Smooth muscle cell (in vitro differentiated cells): ENCODE measurements around the gene FLG. TPM values are rescaled to one million over a fixed set of nuclear protein-coding genes. Genes with fewer than 3 reads are reported as not detected.

Experiments
- DNase-seq: peaks from one replicate; lab custom pipeline; 2025; ENCODE audit not compliant: unreplicated experiment; lab: John Stamatoyannopoulos, UW
- H2AFZ ChIP-seq: fragments of 200-600 bp; sonication (generic); 2 replicates; pipeline ENCODE4 v1.6.0; 2016; ENCODE audit warnings: antibody characterized with exemption, low read depth, mild to moderate bottlenecking
- H3F3A ChIP-seq: fragments of 200-600 bp; sonication (generic); 2 replicates; pipeline ENCODE4 v1.6.0; 2017; ENCODE audit warnings: antibody characterized with exemption, low read depth
- H3K27ac ChIP-seq: fragments of 200-600 bp; sonication (generic); 2 replicates; pipeline ENCODE4 v1.5.1; 2016; ENCODE audit warnings: low read depth, mild to moderate bottlenecking
- H3K27me3 ChIP-seq: fragments of 200-600 bp; sonication (generic); 2 replicates; pipeline ENCODE4 v1.6.1; 2016; ENCODE audit warnings: low read depth, mild to moderate bottlenecking
- H3K36me3 ChIP-seq: fragments of 200-600 bp; sonication (generic); 2 replicates; pipeline ENCODE4 v1.5.1; 2016; ENCODE audit warnings: low read depth
- H3K4me1 ChIP-seq: fragments of 200-600 bp; sonication (generic); 2 replicates; pipeline ENCODE4 v1.5.1; 2016; ENCODE audit warnings: low read depth
- H3K4me2 ChIP-seq: fragments of 200-600 bp; sonication (generic); 2 replicates; pipeline ENCODE4 v1.6.0; 2016; ENCODE audit warnings: mild to moderate bottlenecking
- H3K4me3 ChIP-seq: fragments of 200-600 bp; sonication (generic); 2 replicates; pipeline ENCODE4 v1.5.1; 2016; ENCODE audit warnings: mild to moderate bottlenecking
- H3K79me2 ChIP-seq: fragments of 200-600 bp; sonication (generic); 2 replicates; pipeline ENCODE4 v1.6.0; 2016; ENCODE audit warnings: low read depth, mild to moderate bottlenecking
- H3K9ac ChIP-seq: fragments of 200-600 bp; sonication (generic); 2 replicates; pipeline ENCODE4 v1.6.0; 2016; ENCODE audit warnings: low read depth
- H3K9me3 ChIP-seq: fragments of 200-600 bp; sonication (generic); replicated peaks from 2 replicates; pipeline ENCODE4 v1.5.1; 2016; ENCODE audit warnings: low read depth
- H4K20me1 ChIP-seq: fragments of 200-600 bp; sonication (generic); 2 replicates; pipeline ENCODE4 v1.6.0; 2016; ENCODE audit warnings: low read depth
- WGBS: methylation state at CpG from one replicate; pipeline ENCODE4 v1.1.7; 2016; ENCODE audit warnings: low lambda C conversion rate; 5-methylcytosine and 5-hydroxymethylcytosine counted together
- polyA plus RNA-seq: library from polyadenylated mRNA; unstranded; fragments of >200 nt; fragmentation: Nextera tagmentation; extraction: Ambion mirVana; gene quantifications from 2 replicates; pipeline ENCODE4 v1.2.1, GENCODE V29; 2016
- total RNA-seq: library from RNA; depleted of rRNA; stranded (reverse); fragments of >200 nt; gene quantifications from 2 replicates; pipeline ENCODE4 v1.2.3, GENCODE V29; 2014
- TF ChIP-seq, protein P1 (sequence below): fragments of 200-600 bp; sonication (generic); IDR thresholded peaks from 2 replicates; pipeline ENCODE4 v1.5.1; 2017; ENCODE audit warnings: borderline replicate concordance, mild to moderate bottlenecking, antibody characterized with exemption; ENCODE audit not compliant: insufficient read depth, poor library complexity, severe bottlenecking

Gene FLG
- total RNA-seq (not detected in 2 replicates), polyA plus RNA-seq (not detected in 2 replicates)

DNA sequence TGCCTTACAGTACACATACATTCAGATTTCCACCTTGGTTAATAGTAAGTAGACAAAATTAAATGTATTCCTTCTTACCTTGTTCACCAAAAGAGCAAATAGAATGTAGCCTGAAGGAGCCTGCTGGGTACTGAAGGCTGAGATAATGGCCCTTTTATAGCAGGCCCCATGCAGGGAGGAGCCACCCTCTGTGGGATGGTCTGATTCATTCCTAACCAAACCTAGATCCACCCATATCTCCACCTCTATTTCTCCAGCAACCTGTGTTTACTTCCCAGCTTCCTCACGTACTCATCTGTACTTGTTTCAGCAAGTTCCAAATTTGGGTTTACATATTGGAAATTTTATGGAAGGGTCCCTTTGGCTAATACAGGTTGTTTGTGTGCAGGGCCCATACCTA, at the start of gene FLG:
TSS of gene FLG (minus strand) at position 129 of the 400 bp plus-strand sequence. CDS start 9,783 bp downstream, outside the sequence.
- no peak for DNase-seq
- Histone ChIP-seq H3K9ac (no peak within 1 kb of the TSS), H2AFZ (no peak within 1 kb of the TSS), H3K79me2 (no peaks in the 10 kb centered on the region), H4K20me1 (no peaks in the 10 kb centered on the region), H3K4me3 (no peak within 1 kb of the TSS), H3K27ac (no peak within 1 kb of the TSS), H3K27me3 (no peaks in the 10 kb centered on the region), H3K36me3 (no peaks in the 10 kb centered on the region), H3K4me1 (no peaks in the 10 kb centered on the region), H3K4me2 (no peak within 1 kb of the TSS), H3K9me3 (no peaks in the 10 kb centered on the region), H3F3A (no peaks in the 10 kb centered on the region)
- TF ChIP-seq, protein P1, sequence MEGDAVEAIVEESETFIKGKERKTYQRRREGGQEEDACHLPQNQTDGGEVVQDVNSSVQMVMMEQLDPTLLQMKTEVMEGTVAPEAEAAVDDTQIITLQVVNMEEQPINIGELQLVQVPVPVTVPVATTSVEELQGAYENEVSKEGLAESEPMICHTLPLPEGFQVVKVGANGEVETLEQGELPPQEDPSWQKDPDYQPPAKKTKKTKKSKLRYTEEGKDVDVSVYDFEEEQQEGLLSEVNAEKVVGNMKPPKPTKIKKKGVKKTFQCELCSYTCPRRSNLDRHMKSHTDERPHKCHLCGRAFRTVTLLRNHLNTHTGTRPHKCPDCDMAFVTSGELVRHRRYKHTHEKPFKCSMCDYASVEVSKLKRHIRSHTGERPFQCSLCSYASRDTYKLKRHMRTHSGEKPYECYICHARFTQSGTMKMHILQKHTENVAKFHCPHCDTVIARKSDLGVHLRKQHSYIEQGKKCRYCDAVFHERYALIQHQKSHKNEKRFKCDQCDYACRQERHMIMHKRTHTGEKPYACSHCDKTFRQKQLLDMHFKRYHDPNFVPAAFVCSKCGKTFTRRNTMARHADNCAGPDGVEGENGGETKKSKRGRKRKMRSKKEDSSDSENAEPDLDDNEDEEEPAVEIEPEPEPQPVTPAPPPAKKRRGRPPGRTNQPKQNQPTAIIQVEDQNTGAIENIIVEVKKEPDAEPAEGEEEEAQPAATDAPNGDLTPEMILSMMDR, result no peak
- 57% methylated on average over 1 of the region's 1 CpG for WGBS

GRCh38 chr1:152374451-152374850, 49.4 kb upstream of the FLG start:
- Histone ChIP-seq H4K20me1 (no peaks in the 10 kb centered on the region), H3K4me1 (no peaks in the 10 kb centered on the region), H3K79me2 (no peaks in the 10 kb centered on the region), H3K36me3 (no peaks in the 10 kb centered on the region), H3K4me3 (no peak overlapping the region), H3F3A (no peaks in the 10 kb centered on the region), H2AFZ (no peak overlapping the region), H3K4me2 (no peak overlapping the region), H3K9ac (no peak overlapping the region), H3K27me3 (no peaks in the 10 kb centered on the region), H3K27ac (no peak overlapping the region), H3K9me3 (no peaks in the 10 kb centered on the region)
- 80% methylated on average over 3 of the region's 3 CpGs for WGBS
- no peak for DNase-seq
- TF ChIP-seq, protein P1, result no peak

DNA sequence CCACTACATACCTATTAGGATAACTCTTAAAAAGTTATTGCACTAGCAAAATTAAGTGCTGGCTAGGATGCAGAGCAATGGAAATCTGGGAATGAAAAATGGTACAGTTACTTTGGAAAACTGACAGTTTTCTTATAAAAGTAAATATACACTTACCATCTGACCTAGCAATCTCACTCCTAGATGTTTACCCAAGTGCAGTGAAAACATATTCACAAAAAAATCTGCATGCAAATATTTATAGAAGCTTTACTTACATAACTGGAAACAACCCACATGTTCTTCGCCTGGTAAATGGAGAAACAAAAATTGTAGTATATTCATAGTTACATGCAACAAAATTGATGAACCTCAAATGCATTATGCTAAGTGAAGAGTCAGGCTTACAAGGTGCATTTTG, 47.6 kb upstream of the FLG start:
- peaks cover 13% of the 10 kb centered on the region for H3K9me3 ChIP-seq
- no peak overlapping the region for H3K4me3 ChIP-seq
- no peaks in the 10 kb centered on the region for H3K79me2 ChIP-seq
- no peak overlapping the region for H3K4me2 ChIP-seq
- H3K27me3 ChIP-seq, result no peaks in the 10 kb centered on the region
- no peak overlapping the region for H3K9ac ChIP-seq
- no peaks in the 10 kb centered on the region for H3K4me1 ChIP-seq
- H4K20me1 ChIP-seq, result no peaks in the 10 kb centered on the region
- no peak overlapping the region for H3K27ac ChIP-seq
- 63% methylated on average over 1 of the region's 1 CpG for WGBS
- no peak for DNase-seq
- TF ChIP-seq, protein P1, result no peak
- H3F3A ChIP-seq, result no peaks in the 10 kb centered on the region
- no peaks in the 10 kb centered on the region for H3K36me3 ChIP-seq
- no peak overlapping the region for H2AFZ ChIP-seq

GRCh38 chr1:152367436-152367835, 42.4 kb upstream of the FLG start:
- Histone ChIP-seq H4K20me1 (no peaks in the 10 kb centered on the region), H2AFZ (no peak overlapping the region), H3K27ac (no peak overlapping the region), H3K4me3 (no peak overlapping the region), H3K9ac (no peak overlapping the region), H3K27me3 (no peaks in the 10 kb centered on the region), H3K9me3 (peaks cover 13% of the 10 kb centered on the region), H3K36me3 (no peaks in the 10 kb centered on the region), H3K4me2 (no peak overlapping the region), H3K4me1 (no peaks in the 10 kb centered on the region), H3K79me2 (no peaks in the 10 kb centered on the region), H3F3A (no peaks in the 10 kb centered on the region)
- no peak for DNase-seq
- WGBS, result 12% methylated on average over 1 of the region's 1 CpG
- TF ChIP-seq, protein P1, result no peak
